ENCODE measurements around the gene ZNF512B. TPM values are rescaled to one million over a fixed set of nuclear protein-coding genes. Genes with fewer than 3 reads are reported as not detected.

Gene ZNF512B
- total and polyA plus RNA-seq, 12 donors, result 3.5 to 39.4 (median 13.9) TPM

GRCh38 chr20:63953764-63954429, 15.8 kb downstream of the ZNF512B start:
- Histone ChIP-seq H3K9me3 (replicated peaks in 1 of 3) (no peaks in the 10 kb centered on the region), H3K27ac (peak overlapping the region in 2 of 5 donors; percentile 18 to 30), H3K36me3 (replicated peaks in 1 of 2) (no peaks in the 10 kb centered on the region), H3K4me3 (no peak overlapping the region), H3K27me3 (no peaks in the 10 kb centered on the region), H3K4me1 (replicated peaks in 1 of 2) (peaks cover 34 to 64% of the 10 kb centered on the region in 2 donors)
- TF ChIP-seq, protein P1, sequence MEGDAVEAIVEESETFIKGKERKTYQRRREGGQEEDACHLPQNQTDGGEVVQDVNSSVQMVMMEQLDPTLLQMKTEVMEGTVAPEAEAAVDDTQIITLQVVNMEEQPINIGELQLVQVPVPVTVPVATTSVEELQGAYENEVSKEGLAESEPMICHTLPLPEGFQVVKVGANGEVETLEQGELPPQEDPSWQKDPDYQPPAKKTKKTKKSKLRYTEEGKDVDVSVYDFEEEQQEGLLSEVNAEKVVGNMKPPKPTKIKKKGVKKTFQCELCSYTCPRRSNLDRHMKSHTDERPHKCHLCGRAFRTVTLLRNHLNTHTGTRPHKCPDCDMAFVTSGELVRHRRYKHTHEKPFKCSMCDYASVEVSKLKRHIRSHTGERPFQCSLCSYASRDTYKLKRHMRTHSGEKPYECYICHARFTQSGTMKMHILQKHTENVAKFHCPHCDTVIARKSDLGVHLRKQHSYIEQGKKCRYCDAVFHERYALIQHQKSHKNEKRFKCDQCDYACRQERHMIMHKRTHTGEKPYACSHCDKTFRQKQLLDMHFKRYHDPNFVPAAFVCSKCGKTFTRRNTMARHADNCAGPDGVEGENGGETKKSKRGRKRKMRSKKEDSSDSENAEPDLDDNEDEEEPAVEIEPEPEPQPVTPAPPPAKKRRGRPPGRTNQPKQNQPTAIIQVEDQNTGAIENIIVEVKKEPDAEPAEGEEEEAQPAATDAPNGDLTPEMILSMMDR (IDR thresholded peaks at IDR 0.05), result no peak
- no peak for TF ChIP-seq POLR2A (IDR thresholded peaks at IDR 0.05)
- WGBS, 4 donors, result 61 to 74% (median 69%) methylated on average over 12 to 13 of the region's 13 CpGs
- intact Hi-C loops (cut with DNase I), result no loop called here
- no peak for DNase-seq

GRCh38 chr20:63952769-63953168, 17.0 kb downstream of the ZNF512B start:
- peaks cover 43 to 74% of the 10 kb centered on the region in 2 donors for H3K4me1 ChIP-seq (replicated peaks in 1 of 2)
- intact Hi-C loops (cut with DNase I), result no loop called here
- WGBS, 4 donors, result 69 to 80% (median 74%) methylated on average over 11 to 14 of the region's 14 CpGs

GRCh38 chr20:63952210-63952535, 17.6 kb downstream of the ZNF512B start:
- Histone ChIP-seq H3K4me1 (replicated peaks in 1 of 2) (peaks cover 48 to 77% of the 10 kb centered on the region in 2 donors), H3K4me3 (no peak overlapping the region), H3K27me3 (no peaks in the 10 kb centered on the region), H3K27ac (peak overlapping the region in 3 of 5 donors; percentile 89 to 98 (median 97)), H3K9me3 (replicated peaks in 1 of 3) (no peaks in the 10 kb centered on the region), H3K36me3 (replicated peaks in 1 of 2) (no peaks in the 10 kb centered on the region)
- intact Hi-C loops (cut with DNase I), result no loop called here
- DNase-seq, result no peak
- TF ChIP-seq POLR2A (IDR thresholded peaks at IDR 0.05), result no peak
- TF ChIP-seq, protein P1 (IDR thresholded peaks at IDR 0.05), result no peak
- 66 to 80% (median 74%) methylated on average over 2 to 15 of the region's 15 CpGs for WGBS, 4 donors

More at GRCh38 chr20:63952769-63953168, 17.0 kb downstream of the ZNF512B start:
- Histone ChIP-seq H3K27ac (peak overlapping the region in 2 of 5 donors; percentile 97 to 98), H3K36me3 (replicated peaks in 1 of 2) (no peaks in the 10 kb centered on the region), H3K4me3 (no peak overlapping the region), H3K27me3 (no peaks in the 10 kb centered on the region), H3K9me3 (replicated peaks in 1 of 3) (no peaks in the 10 kb centered on the region)
- no peak for DNase-seq
- TF ChIP-seq, protein P1 (IDR thresholded peaks at IDR 0.05), result no peak
- no peak for TF ChIP-seq POLR2A (IDR thresholded peaks at IDR 0.05)

GRCh38 chr20:63951398-63952209, 18.1 kb downstream of the ZNF512B start:
- intact Hi-C loops (cut with DNase I), result no loop called here
- 39 to 71% (median 48%) methylated on average over 7 to 17 of the region's 17 CpGs for WGBS, 4 donors
- DNase-seq, result peak in 5 of 7 donors; percentile 49 to 70 (median 54)
- H3K27me3 ChIP-seq, result no peaks in the 10 kb centered on the region
- TF ChIP-seq, protein P1 (IDR thresholded peaks at IDR 0.05), result no peak
- TF ChIP-seq POLR2A (IDR thresholded peaks at IDR 0.05), result no peak
- peaks cover 54 to 77% of the 10 kb centered on the region in 2 donors for H3K4me1 ChIP-seq (replicated peaks in 1 of 2)
- no peaks in the 10 kb centered on the region for H3K9me3 ChIP-seq (replicated peaks in 1 of 3)
- H3K36me3 ChIP-seq (replicated peaks in 1 of 2), result no peaks in the 10 kb centered on the region
- no peak overlapping the region for H3K4me3 ChIP-seq
- peak overlapping the region; percentile 25 to 98 (median 89) for H3K27ac ChIP-seq
